HepG2 (cell line): ENCODE data around the gene IL32. TPM values are rescaled to one million over a fixed set of nuclear protein-coding genes. Genes with fewer than 3 reads are reported as not detected.

Source experiments
- FOXO4 ChIP-seq: sonication (generic); formaldehyde crosslinking; conservative IDR thresholded peaks from 2 replicates; pipeline ENCODE4 v1.8.1; 2023; ENCODE audit warnings: missing genetic modification reagents
- NFAT5 ChIP-seq: sonication (generic); formaldehyde crosslinking; IDR thresholded peaks from 2 replicates; pipeline ENCODE4 v1.4.0; 2020; ENCODE audit warnings: missing genetic modification reagents
- NFE2L1 ChIP-seq: sonication (generic); formaldehyde crosslinking; IDR thresholded peaks from 2 replicates; pipeline ENCODE4 v1.4.0; 2020; ENCODE audit warnings: missing genetic modification reagents, mild to moderate bottlenecking, borderline replicate concordance
- U2AF2 ChIP-seq: fragments of 200-400 bp; formaldehyde crosslinking; IDR thresholded peaks from 2 replicates; pipeline ENCODE4 v1.6.1; 2017; ENCODE audit warnings: low read depth, mild to moderate bottlenecking, low read length
- ZBTB7B ChIP-seq: sonication (generic); formaldehyde crosslinking; IDR thresholded peaks from 2 replicates; pipeline ENCODE4 v1.4.0; 2020; ENCODE audit warnings: missing genetic modification reagents
- ZFP82 ChIP-seq: sonication (generic); formaldehyde crosslinking; IDR thresholded peaks from 2 replicates; pipeline ENCODE4 v1.5.1; 2020; ENCODE audit warnings: mild to moderate bottlenecking, missing genetic modification reagents, borderline replicate concordance
- ZHX1 ChIP-seq: sonication (generic); formaldehyde crosslinking; IDR thresholded peaks from 2 replicates; pipeline ENCODE4 v1.8.1; 2022; ENCODE audit warnings: low read depth, mild to moderate bottlenecking, missing genetic modification reagents
- ZNF142 ChIP-seq: sonication (generic); formaldehyde crosslinking; IDR thresholded peaks from 2 replicates; pipeline ENCODE4 v1.4.0; 2020; ENCODE audit warnings: missing genetic modification reagents
- ZNF160 ChIP-seq: sonication (generic); formaldehyde crosslinking; IDR thresholded peaks from 2 replicates; pipeline ENCODE4 v1.8.0; 2022; ENCODE audit warnings: mild to moderate bottlenecking, inconsistent platforms, missing genetic modification reagents
- ZNF660 ChIP-seq: sonication (generic); formaldehyde crosslinking; IDR thresholded peaks from 2 replicates; pipeline ENCODE4 v1.5.1; 2020; ENCODE audit warnings: mild to moderate bottlenecking, low read depth, missing genetic modification reagents, borderline replicate concordance
- ZNF839 ChIP-seq: sonication (generic); formaldehyde crosslinking; IDR thresholded peaks from 2 replicates; pipeline ENCODE4 v1.4.0; 2020; ENCODE audit warnings: missing genetic modification reagents, mild to moderate bottlenecking, borderline replicate concordance
- polyA plus RNA-seq, 8 experiments: library from polyadenylated mRNA; depleted of rRNA in 3 of 8; stranded (reverse) in 7 of 8; unstranded in 1 of 8; fragments of >200 nt; fragmentation: Illumina TruSeq in 4 of 8; extraction: Trizol in 4 of 8; gene quantifications; 2 replicates each; pipeline versions ENCODE4 v1.2.1 to v1.2.3, GENCODE V29; 2011 to 2016; ENCODE audit warnings: low read depth in 4 of 8, missing spikeins in 1 of 8, mixed read lengths in 1 of 8; ENCODE audit not compliant: insufficient read depth in 1 of 8
- total RNA-seq, 5 experiments: library from RNA; depleted of rRNA; stranded (reverse); fragments of >200 nt; fragmentation: Illumina TruSeq; extraction: Trizol; gene quantifications; 2 replicates each; pipeline ENCODE4 v1.2.3, GENCODE V29; 2016; ENCODE audit warnings: low read depth in 1 of 5

The IL32 gene
- total and polyA plus RNA-seq, 2 of the 13 experiments (the other 11 are each of a cell fraction or from before 2014, with no cell fraction given) = 115 to 165 TPM

- no peak for TF ChIP-seq NFAT5 (CRISPR knock-in tag)
- TF ChIP-seq ZHX1 (CRISPR knock-in tag) = no peak
- no peak for TF ChIP-seq NFE2L1 (CRISPR knock-in tag)
- no peak for TF ChIP-seq ZNF660
- TF ChIP-seq FOXO4 (CRISPR knock-in tag) = no peak
- no peak for TF ChIP-seq ZNF839 (CRISPR knock-in tag)
- TF ChIP-seq ZBTB7B = peak; percentile 73
- TF ChIP-seq U2AF2 = no peak
- TF ChIP-seq ZNF142 (CRISPR knock-in tag) = 0 out of 2 replicates have a peak, but pooled peaks have one; percentile 14
- TF ChIP-seq ZFP82 (CRISPR knock-in tag) = no peak
- TF ChIP-seq ZNF160 = no peak; the same call in 1 of the 2 replicates
Observed at GRCh38 chr16:3065069-3065741, at the start of gene IL32 (continued).
